SK-N-SH treated with all-trans-retinoic acid at 6 μM for 48 hours (cell line): ENCODE data around the gene MEI1.

Experiments used
- ARNTL ChIP-seq: fragments of 450-650 bp; formaldehyde crosslinking; IDR thresholded peaks from 2 replicates; pipeline ENCODE4 v1.5.0; 2020; ENCODE audit warnings: low read depth, mild to moderate bottlenecking, moderate library complexity, borderline replicate concordance
- BACH2 ChIP-seq: fragments of 250-450 bp; sonication (Bioruptor Pico); IDR thresholded peaks from 2 replicates; pipeline ENCODE4 v1.9.0; 2021; ENCODE audit warnings: mild to moderate bottlenecking, borderline replicate concordance
- ESRRG ChIP-seq: fragments of 250-450 bp; sonication (Bioruptor Pico); IDR thresholded peaks from 2 replicates; pipeline ENCODE4 v1.6.1; 2021; ENCODE audit warnings: mild to moderate bottlenecking
- ISL1 ChIP-seq: fragments of 250-450 bp; sonication (Bioruptor Pico); IDR thresholded peaks from 2 replicates; pipeline ENCODE4 v2.1.2; 2022; ENCODE audit warnings: mild to moderate bottlenecking, moderate library complexity
- PATZ1 ChIP-seq: fragments of 250-450 bp; sonication (Bioruptor Pico); IDR thresholded peaks from 2 replicates; pipeline ENCODE4 v1.8.0; 2020; ENCODE audit warnings: mild to moderate bottlenecking, moderate library complexity, borderline replicate concordance
- POU6F1 ChIP-seq: fragments of 250-450 bp; sonication (Bioruptor Pico); IDR thresholded peaks from 2 replicates; pipeline ENCODE4 v1.8.0; 2021; ENCODE audit warnings: low read depth, mild to moderate bottlenecking, moderate library complexity, borderline replicate concordance
- TSHZ2 ChIP-seq: fragments of 250-450 bp; sonication (Bioruptor Pico); IDR thresholded peaks from 2 replicates; pipeline ENCODE4 v1.5.0; 2020; ENCODE audit warnings: mild to moderate bottlenecking, moderate library complexity
- ZC3H10 ChIP-seq: fragments of 250-450 bp; sonication (Bioruptor Pico); IDR thresholded peaks from 2 replicates; pipeline ENCODE4 v1.5.1; 2021; ENCODE audit warnings: mild to moderate bottlenecking, moderate library complexity
- ZNF8 ChIP-seq: fragments of 450-650 bp; formaldehyde crosslinking; IDR thresholded peaks from 2 replicates; pipeline ENCODE4 v1.5.0; 2020; ENCODE audit warnings: mild to moderate bottlenecking, moderate library complexity

GRCh38 chr22:41826021-41826420 lies 126.7 kb downstream of the MEI1 start:
- TF ChIP-seq PATZ1 (CRISPR knock-in tag) (no peak), BACH2 (CRISPR knock-in tag) (no peak), TSHZ2 (CRISPR knock-in tag) (no peak), ESRRG (CRISPR knock-in tag) (no peak), ZNF8 (CRISPR knock-in tag) (no peak), ARNTL (no peak), POU6F1 (CRISPR knock-in tag) (no peak), ISL1 (no peak), ZC3H10 (CRISPR knock-in tag) (no peak)
